Measurements from ENCODE around the gene EIF4E2. TPM values are rescaled to one million over a fixed set of nuclear protein-coding genes. Genes with fewer than 3 reads are reported as not detected.

The EIF4E2 gene
- polyA plus RNA-seq, 1 experiment = 40.5 TPM

- TF ChIP-seq CTCF (IDR thresholded peaks at IDR 0.05; ENCODE audit: low read depth, low read length) = no peak
- ChIA-PET CTCF (interaction anchor here (0.6 to 1.6 kb wide), 2 partner anchors 15 to 380 kb away, joined by 3 read pairs; no protein-coding TSS in a partner anchor), POLR2A (interaction anchor here (0.6 kb wide), 1 partner anchor 363 kb away, joined by 3 read pairs; no protein-coding TSS in a partner anchor)
- no peak for DNase-seq (ENCODE audit: low read depth, low spot score)
- Histone ChIP-seq H3K4me3 (ENCODE audit: low read depth, low read length) (no peak overlapping the region), H3K27me3 (ENCODE audit: control insufficient read depth, insufficient read depth, low read length) (peaks cover 13% of the 10 kb centered on the region), H3K27ac (ENCODE audit: low read depth, low read length) (no peak overlapping the region), H3K9me3 (ENCODE audit: control insufficient read depth, insufficient read depth, low read length) (peaks cover 8% of the 10 kb centered on the region)
Measured at GRCh38 chr2:232537499-232537898, 13.0 kb upstream of the EIF4E2 start.

GRCh38 chr2:232538671-232539070, 11.8 kb upstream of the EIF4E2 start:
- H3K4me3 ChIP-seq (ENCODE audit: low read depth, low read length) = no peak overlapping the region
- no peak for TF ChIP-seq CTCF (IDR thresholded peaks at IDR 0.05; ENCODE audit: low read depth, low read length)
- POLR2A ChIA-PET = no interaction called here
- peaks cover 13% of the 10 kb centered on the region for H3K27me3 ChIP-seq (ENCODE audit: control insufficient read depth, insufficient read depth, low read length)
- no peak for DNase-seq (ENCODE audit: low read depth, low spot score)
- H3K27ac ChIP-seq (ENCODE audit: low read depth, low read length) = no peak overlapping the region
- CTCF ChIA-PET = interaction anchor here (1.3 kb wide), 1 partner anchor 18 kb away, joined by 9 read pairs; no protein-coding TSS in a partner anchor
- peaks cover 8% of the 10 kb centered on the region for H3K9me3 ChIP-seq (ENCODE audit: control insufficient read depth, insufficient read depth, low read length)

GRCh38 chr2:232539298-232540231, 10.9 kb upstream of the EIF4E2 start, which contains the start of gene CHRNG:
Gene CHRNG (plus strand): TSS chr2:232539692. CDS start chr2:232539748, 56 bp downstream.
- POLR2A ChIA-PET = no interaction called here

GRCh38 chr2:232540441-232541041, 9.9 kb upstream of the EIF4E2 start:
- no peak for TF ChIP-seq CTCF (IDR thresholded peaks at IDR 0.05; ENCODE audit: low read depth, low read length)
- CTCF ChIA-PET = no interaction called here
- no peak overlapping the region for H3K4me3 ChIP-seq (ENCODE audit: low read depth, low read length)
- POLR2A ChIA-PET = no interaction called here
- peaks cover 10% of the 10 kb centered on the region for H3K27me3 ChIP-seq (ENCODE audit: control insufficient read depth, insufficient read depth, low read length)
- H3K9me3 ChIP-seq (ENCODE audit: control insufficient read depth, insufficient read depth, low read length) = peaks cover 8% of the 10 kb centered on the region
- H3K27ac ChIP-seq (ENCODE audit: low read depth, low read length) = no peak overlapping the region
- DNase-seq (ENCODE audit: low read depth, low spot score) = no peak

More at GRCh38 chr2:232539298-232540231, 10.9 kb upstream of the EIF4E2 start, which contains the start of gene CHRNG:
- CTCF ChIA-PET = interaction anchor here (1.3 kb wide), 1 partner anchor 19 kb away, joined by 9 read pairs; no protein-coding TSS in a partner anchor
- Histone ChIP-seq H3K27ac (ENCODE audit: low read depth, low read length) (no peak within 1 kb of the TSS), H3K4me3 (ENCODE audit: low read depth, low read length) (no peak within 1 kb of the TSS), H3K27me3 (ENCODE audit: control insufficient read depth, insufficient read depth, low read length) (peaks cover 10% of the 10 kb centered on the region), H3K9me3 (ENCODE audit: control insufficient read depth, insufficient read depth, low read length) (peaks cover 8% of the 10 kb centered on the region)
- TF ChIP-seq CTCF (IDR thresholded peaks at IDR 0.05; ENCODE audit: low read depth, low read length) = no peak
- no peak for DNase-seq (ENCODE audit: low read depth, low spot score)
